ENCODE results near the gene LRRN1.

DNA sequence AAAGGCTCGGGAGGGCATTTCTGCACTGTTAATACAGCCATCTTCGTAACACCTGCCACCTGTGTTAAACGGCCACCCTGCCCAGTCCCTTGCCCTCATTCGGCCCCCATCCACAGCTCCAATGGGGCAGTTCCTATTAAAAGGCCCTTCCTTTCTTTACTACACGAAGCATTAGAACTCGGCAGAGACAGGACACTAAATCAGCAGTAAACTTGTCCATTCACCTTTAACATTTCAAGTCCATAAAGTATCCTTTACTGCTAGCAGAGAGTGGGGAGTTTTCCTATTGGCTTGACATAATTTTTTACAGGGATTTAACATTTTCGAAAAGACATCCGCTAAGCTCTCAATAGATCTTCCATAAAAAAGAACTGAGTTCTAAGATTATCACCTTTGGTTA is 76.3 kb downstream of the LRRN1 start:
- TF ChIP-seq GATA2 (IDR thresholded peaks at IDR 0.05; ENCODE audit: low read depth, low read length) (no peak), GATA3 (IDR thresholded peaks at IDR 0.05; ENCODE audit: low read depth, low read length) (no peak)
